ENCODE measurements around the gene ZNF710.
"Not testable (repeated sequence)": the region's sequence is repeated elsewhere in the genome, so short reads cannot be mapped to it uniquely, and the experiment has no call there.

ZNF710 gene

DNA sequence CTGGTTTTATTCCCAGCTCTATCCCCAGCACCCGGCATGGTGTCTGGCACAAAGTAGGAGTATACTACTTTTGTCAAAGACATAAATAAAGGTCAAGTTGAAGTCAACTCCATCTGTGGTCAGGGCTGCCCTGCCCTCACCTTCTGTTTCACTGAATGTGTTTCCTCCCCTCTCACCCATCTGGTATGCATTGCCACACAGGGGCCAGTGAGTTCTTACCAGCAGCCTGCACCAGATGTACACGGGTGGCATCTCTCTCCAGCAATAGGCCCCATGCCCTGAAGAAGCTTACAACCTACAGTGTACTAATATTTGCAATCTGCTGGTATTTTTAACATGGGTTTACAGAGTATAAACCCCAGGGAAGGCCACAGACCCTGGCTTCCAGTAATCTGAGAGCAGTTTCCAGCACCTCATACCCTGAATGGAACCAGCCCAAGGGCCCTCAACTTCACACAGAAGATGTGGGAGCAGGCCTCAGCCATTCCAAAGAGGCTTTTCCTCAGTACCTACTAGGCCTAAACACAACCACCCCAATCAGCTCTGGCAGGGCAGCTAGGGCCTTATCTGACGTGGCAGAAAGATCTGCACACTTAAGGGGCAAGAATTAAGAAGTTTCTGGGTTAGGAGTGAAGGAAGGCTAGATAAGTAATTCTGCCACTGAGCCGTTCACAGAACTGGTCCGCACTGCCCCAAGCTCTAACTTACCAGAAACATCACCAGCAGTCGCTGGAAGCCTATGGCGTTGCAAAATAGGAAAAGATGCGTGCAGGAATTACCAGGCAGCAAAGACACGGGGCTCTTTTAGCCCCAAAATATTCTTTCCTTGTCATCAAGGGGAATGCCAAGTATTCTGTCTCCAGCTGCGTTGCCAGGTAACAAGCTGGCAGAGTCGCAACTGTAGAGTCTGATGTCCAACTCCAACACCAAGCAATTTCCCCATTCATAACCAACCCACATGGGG is 99.0 kb downstream of the ZNF710 start:
- no peak overlapping the region for H3K4me3 ChIP-seq (ENCODE audit: low read depth, low read length)

GRCh38 chr15:90101130-90101968 is 100.2 kb downstream of the ZNF710 start:
- H3K4me3 ChIP-seq (ENCODE audit: low read depth, low read length) = peak overlapping the region; percentile 59

GRCh38 chr15:90101969-90102890 is 101.1 kb downstream of the ZNF710 start, which contains the start of gene IDH2:
TSS of gene IDH2 (minus strand) at chr15:90102468. CDS start at chr15:90102390, 78 bp downstream.
- peak within 1 kb of the TSS; percentile 59 for H3K4me3 ChIP-seq (ENCODE audit: low read depth, low read length)

GRCh38 chr15:90103701-90104329 is 102.7 kb downstream of the ZNF710 start:
- no peak overlapping the region for H3K4me3 ChIP-seq (ENCODE audit: low read depth, low read length)

DNA sequence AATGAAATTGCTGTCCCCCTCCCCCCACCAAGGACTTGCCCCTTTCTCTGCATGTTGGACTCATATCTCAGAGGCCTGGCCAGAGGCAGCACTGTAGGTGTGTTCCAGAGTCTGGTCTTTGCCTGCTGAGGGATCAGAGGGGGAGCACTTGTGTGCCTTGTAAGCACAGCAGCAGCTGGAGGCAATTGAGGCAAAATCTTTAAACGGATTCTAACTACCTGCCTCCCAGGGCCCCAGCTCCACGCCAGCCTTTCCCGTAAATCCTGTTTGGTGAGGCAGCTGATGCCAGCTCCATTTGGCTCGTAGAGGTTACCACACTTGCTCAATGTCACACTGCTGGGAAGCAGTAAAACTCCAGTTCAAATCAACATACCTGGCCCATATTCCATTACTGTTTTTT is 103.4 kb downstream of the ZNF710 start:
- no peak overlapping the region for H3K4me3 ChIP-seq (ENCODE audit: low read depth, low read length)

DNA sequence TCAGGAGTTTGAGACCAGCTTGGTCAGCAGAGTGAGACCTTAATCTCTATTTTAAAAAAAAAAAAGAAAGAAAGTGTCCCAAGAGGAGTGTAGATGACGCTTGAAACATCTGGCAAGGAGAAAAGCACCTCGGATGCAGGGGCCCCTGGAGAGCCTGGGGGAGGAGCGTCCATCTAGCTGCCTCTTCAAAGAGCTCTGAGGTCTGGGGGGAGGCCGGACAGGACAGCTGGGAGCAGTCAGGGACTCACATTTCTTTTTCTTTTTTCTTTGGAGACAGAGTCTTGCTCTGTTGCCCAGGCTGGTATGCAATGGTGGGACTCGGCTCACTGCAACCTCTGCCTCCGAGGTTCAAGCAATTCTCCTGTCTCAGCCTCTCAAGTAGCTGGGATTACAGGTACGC is 104.4 kb downstream of the ZNF710 start:
- H3K4me3 ChIP-seq (ENCODE audit: low read depth, low read length) = no peak overlapping the region

- no peak overlapping the region for H3K4me3 ChIP-seq (ENCODE audit: low read depth, low read length)
These were observed 105.5 kb downstream of the ZNF710 start for GRCh38 chr15:90106522-90107117.

- not testable (repeated sequence) for H3K4me3 ChIP-seq (ENCODE audit: low read depth, low read length)
These were observed 106.9 kb downstream of the ZNF710 start for GRCh38 chr15:90108038-90108437.

GRCh38 chr15:90109163-90109751 is 108.1 kb downstream of the ZNF710 start:
- not testable (repeated sequence) for H3K4me3 ChIP-seq (ENCODE audit: low read depth, low read length)

DNA sequence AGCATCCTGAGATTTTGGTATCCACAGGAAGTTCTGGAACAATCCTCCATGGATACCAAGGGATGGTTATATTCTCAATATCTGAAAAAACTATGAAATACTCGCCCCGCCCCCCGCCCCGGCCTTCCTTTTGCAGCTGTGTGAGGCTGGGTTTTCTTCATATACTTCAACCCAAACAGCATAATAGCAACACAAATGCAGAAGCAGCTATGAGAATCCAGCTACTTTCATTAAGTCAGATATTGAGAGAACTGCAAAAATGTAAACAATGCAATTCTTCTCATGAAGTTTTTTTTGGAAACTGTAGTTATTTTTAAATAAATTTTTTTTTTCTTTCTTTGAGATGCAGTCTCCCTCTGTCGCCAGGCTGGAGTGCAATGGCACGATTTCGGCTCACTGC is 112.0 kb downstream of the ZNF710 start:
- H3K4me3 ChIP-seq (ENCODE audit: low read depth, low read length) = no peak overlapping the region

DNA sequence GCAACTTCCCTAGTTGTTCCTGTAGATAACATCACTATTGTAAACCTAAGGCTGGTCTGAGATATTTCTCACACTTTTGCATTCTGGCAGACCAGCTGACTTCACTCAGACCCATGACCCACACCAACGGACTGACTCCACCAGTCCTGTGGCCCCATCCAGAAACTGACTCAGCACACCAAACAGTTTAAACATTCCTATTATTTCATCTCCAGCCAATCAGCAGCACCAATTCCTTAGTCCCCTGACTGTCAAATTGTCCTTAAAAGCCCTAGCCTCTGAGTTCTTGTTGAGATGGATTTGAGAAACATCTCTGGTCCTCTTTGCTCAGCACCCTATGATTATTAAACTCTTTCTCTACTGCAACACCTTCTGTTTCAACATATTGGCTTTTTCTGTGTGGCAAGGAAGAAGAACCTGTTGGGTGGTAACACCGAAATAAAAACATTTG is 113.4 kb downstream of the ZNF710 start:
- no peak overlapping the region for H3K4me3 ChIP-seq (ENCODE audit: low read depth, low read length)

DNA sequence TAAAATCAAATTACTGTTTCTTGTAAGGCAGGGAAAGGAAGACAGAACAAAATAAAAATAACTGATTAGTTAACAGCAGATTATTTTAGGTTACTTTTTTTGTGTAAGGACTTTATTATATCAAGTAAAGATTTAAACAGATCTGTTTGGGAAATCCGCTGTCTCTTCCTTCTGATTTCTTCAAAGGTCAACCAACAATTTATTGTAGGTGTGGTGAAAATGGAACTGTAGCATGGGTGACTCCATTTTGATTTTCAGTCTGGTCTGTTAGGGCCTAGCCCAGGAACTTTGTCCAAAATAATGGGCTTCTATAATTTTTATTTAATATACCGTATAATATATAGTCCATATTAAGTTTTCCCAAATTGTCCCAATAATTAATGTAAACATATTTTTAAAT is 114.7 kb downstream of the ZNF710 start:
- no peak overlapping the region for H3K4me3 ChIP-seq (ENCODE audit: low read depth, low read length)

- no peak overlapping the region for H3K4me3 ChIP-seq (ENCODE audit: low read depth, low read length)
These were observed 118.2 kb downstream of the ZNF710 start for GRCh38 chr15:90119367-90119766.

GRCh38 chr15:90121086-90121485 is 120.0 kb downstream of the ZNF710 start:
- H3K4me3 ChIP-seq (ENCODE audit: low read depth, low read length) = no peak overlapping the region

GRCh38 chr15:90124507-90124906 is 123.4 kb downstream of the ZNF710 start:
- H3K4me3 ChIP-seq (ENCODE audit: low read depth, low read length) = no peak overlapping the region

GRCh38 chr15:90126022-90126421 is 124.9 kb downstream of the ZNF710 start:
- no peak overlapping the region for H3K4me3 ChIP-seq (ENCODE audit: low read depth, low read length)

- no peak overlapping the region for H3K4me3 ChIP-seq (ENCODE audit: low read depth, low read length)
These were observed 125.7 kb downstream of the ZNF710 start for GRCh38 chr15:90126596-90127435.

- H3K4me3 ChIP-seq (ENCODE audit: low read depth, low read length) = no peak overlapping the region
These were observed 129.2 kb downstream of the ZNF710 start for GRCh38 chr15:90130291-90130690.

Data from iPS-11a (cell line).